Panc1 (cell line): Measurements from ENCODE around the gene ALKBH1.

Experiments
- CTCF ChIP-seq: fragments of 450-650 bp; IDR thresholded peaks from 2 replicates; pipeline ENCODE4 v1.5.1; 2017; ENCODE audit warnings: mild to moderate bottlenecking
- POLR2AphosphoS5 ChIP-seq: IDR thresholded peaks from 2 replicates; pipeline ENCODE4 v1.6.1; 2012; ENCODE audit warnings: mild to moderate bottlenecking, low read depth, low read length, moderate library complexity
- REST ChIP-seq, 2 experiments: IDR thresholded peaks; 2 replicates each; pipeline ENCODE4 v1.6.1; 2011 to 2012; ENCODE audit warnings: low read depth in 2 of 2, control low read depth in 1 of 2, low read length in 1 of 2, mild to moderate bottlenecking in 1 of 2, moderate library complexity in 1 of 2; ENCODE audit not compliant: insufficient read depth in 1 of 2
- SIN3A ChIP-seq: IDR thresholded peaks from 2 replicates; pipeline ENCODE4 v1.6.1; 2012; ENCODE audit warnings: low read depth, mild to moderate bottlenecking, low read length, moderate library complexity, borderline replicate concordance; ENCODE audit not compliant: insufficient read depth
- TCF7L2 ChIP-seq: IDR thresholded peaks from 2 replicates; pipeline ENCODE4 v1.6.1; 2011; ENCODE audit warnings: mild to moderate bottlenecking, low read depth, low read length, inconsistent platforms

- no peak for TF ChIP-seq CTCF
- no peak for TF ChIP-seq POLR2AphosphoS5
- no peak for TF ChIP-seq REST (IDR thresholded peaks at IDR 0.05; ENCODE audit: insufficient read depth in 1 of 2, low read depth in 2 of 2, low read length in 1 of 2)
- no peak for TF ChIP-seq SIN3A
- no peak for TF ChIP-seq TCF7L2
Observed at GRCh38 chr14:77659831-77660230, 48.0 kb downstream of the ALKBH1 start.
